Astrocyte of the spinal cord (primary cell): ENCODE measurements around the gene ATF7.
A peak's percentile ranks its signal among the peaks of the same experiment; 100 is the strongest.

Source experiments
- DNase-seq: peaks from one replicate; pipeline ENCODE4 v3.0.0; 2011; ENCODE audit warnings: low read depth, low spot score
- H3K4me3 ChIP-seq: 2 replicates; pipeline ENCODE4 v1.5.1; 2011; ENCODE audit warnings: low read depth, mild to moderate bottlenecking, low read length, moderate library complexity
- in situ Hi-C: cut with HindIII; loops from 2 replicates; pipeline ENCODE4 v1.10.0; 2017; ENCODE audit warnings: low sequenced_read_pairs
- TF ChIP-seq, protein P1 (sequence below): IDR thresholded peaks from 2 replicates; pipeline ENCODE4 v1.5.1; 2012; ENCODE audit warnings: low read depth, mild to moderate bottlenecking, low read length, inconsistent platforms

Gene ATF7

DNA sequence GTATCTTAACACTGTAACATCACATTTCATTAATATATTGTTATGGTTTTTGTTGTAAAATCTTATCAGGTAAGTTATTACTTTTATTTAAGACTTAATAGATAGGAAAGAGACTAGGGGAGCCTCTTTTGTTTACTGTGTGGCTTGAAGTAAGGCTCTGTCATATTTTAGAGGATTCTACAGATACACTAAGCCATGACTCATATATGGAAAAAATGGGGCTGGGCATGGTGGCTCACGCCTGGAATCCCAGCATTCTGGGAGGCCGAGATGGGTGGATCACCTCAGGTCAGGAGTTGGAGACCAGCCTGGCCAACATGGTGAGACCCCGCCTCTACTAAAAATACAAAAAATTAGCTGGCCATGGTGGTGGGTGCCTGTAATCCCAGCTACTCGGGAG is 95.3 kb downstream of the ATF7 start:
- in situ Hi-C loops: no loop called here
- no peak overlapping the region for H3K4me3 ChIP-seq
- TF ChIP-seq, protein P1, sequence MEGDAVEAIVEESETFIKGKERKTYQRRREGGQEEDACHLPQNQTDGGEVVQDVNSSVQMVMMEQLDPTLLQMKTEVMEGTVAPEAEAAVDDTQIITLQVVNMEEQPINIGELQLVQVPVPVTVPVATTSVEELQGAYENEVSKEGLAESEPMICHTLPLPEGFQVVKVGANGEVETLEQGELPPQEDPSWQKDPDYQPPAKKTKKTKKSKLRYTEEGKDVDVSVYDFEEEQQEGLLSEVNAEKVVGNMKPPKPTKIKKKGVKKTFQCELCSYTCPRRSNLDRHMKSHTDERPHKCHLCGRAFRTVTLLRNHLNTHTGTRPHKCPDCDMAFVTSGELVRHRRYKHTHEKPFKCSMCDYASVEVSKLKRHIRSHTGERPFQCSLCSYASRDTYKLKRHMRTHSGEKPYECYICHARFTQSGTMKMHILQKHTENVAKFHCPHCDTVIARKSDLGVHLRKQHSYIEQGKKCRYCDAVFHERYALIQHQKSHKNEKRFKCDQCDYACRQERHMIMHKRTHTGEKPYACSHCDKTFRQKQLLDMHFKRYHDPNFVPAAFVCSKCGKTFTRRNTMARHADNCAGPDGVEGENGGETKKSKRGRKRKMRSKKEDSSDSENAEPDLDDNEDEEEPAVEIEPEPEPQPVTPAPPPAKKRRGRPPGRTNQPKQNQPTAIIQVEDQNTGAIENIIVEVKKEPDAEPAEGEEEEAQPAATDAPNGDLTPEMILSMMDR: no peak
- peak; percentile 38 for DNase-seq

DNA sequence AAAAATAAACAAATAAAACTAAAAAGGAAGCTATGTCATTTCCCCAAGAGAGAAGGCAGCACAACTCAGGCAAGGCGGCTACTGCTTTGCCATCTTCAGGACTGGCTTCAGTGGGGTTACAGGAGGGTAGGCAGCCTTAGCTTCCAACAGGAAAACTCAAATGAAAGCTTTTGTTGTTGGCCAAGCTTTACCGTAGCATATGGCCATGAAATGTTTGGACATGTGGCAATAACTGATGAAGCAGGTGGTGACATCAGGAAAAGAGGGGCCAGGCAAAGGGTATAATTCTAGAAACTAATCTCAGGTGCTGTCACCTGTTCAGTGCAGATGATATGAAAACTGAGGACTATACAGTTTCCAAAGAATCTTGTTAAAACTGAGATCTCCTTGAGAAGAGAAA is 96.1 kb downstream of the ATF7 start:
- no peak overlapping the region for H3K4me3 ChIP-seq
- in situ Hi-C loops: no loop called here
- no peak for DNase-seq
- TF ChIP-seq, protein P1: no peak

DNA sequence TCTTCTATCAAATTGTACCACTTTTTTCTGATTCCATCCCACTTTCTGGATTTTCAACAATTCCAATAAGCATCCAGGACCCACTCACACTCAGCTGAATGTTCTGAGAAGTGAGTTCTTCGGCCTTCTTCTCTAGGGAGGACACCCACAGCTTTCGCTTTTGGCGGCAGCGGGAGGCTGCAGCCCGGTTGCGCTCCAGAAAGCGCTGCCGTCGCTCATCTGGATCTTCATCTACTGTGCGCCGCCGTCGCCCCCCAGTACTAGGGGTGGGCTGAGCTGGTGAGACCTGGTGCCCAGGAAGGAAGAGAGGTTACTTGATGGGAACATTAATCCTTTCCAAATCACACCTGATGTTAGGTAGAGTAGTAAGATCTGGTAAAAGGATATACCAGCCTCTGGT is 101.7 kb downstream of the ATF7 start:
- H3K4me3 ChIP-seq: no peak overlapping the region
- DNase-seq: no peak
- in situ Hi-C loops: no loop called here
- TF ChIP-seq, protein P1: no peak

DNA sequence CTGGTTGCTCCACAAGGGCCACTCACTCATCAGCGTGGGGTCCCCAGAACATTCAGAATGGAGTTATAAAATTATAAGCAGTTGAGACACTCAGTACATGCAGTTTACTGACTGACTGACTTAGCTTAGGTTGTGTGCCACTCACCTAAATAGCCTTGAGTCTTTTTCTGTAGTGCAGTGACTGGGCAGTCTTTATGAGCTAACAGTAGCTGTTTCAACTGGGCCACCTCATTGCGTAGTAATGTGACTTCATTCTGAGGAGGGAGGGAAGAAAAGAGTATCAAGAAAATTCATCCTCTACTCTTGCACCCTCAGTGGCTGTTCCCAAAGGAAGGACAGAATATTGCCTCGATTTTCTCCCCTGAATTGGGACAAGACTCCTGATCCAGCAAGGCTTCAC is 103.1 kb downstream of the ATF7 start:
- H3K4me3 ChIP-seq: no peak overlapping the region
- in situ Hi-C loops: no loop called here
- DNase-seq: no peak
- TF ChIP-seq, protein P1: no peak

DNA sequence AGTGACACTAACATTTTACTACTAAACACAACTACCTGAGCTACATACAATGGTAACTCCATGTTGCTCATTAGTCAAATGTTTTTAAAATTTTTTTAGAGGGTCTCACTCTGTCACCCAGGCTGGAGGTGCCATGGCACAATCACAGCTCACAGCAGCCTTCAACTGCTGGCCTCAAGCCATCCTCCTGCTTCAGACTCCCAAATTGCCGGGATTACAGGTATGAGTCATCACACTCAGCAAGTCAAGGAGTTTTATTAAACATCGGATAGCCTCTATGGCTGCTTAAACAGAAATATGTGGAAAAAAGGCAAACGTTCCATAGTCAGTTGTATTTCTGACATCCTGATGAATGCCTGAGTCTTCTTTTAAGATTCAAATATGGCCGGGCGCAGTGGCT is 107.8 kb downstream of the ATF7 start:
- DNase-seq: peak; percentile 25
- in situ Hi-C loops: no loop called here
- H3K4me3 ChIP-seq: no peak overlapping the region
- TF ChIP-seq, protein P1: no peak

DNA sequence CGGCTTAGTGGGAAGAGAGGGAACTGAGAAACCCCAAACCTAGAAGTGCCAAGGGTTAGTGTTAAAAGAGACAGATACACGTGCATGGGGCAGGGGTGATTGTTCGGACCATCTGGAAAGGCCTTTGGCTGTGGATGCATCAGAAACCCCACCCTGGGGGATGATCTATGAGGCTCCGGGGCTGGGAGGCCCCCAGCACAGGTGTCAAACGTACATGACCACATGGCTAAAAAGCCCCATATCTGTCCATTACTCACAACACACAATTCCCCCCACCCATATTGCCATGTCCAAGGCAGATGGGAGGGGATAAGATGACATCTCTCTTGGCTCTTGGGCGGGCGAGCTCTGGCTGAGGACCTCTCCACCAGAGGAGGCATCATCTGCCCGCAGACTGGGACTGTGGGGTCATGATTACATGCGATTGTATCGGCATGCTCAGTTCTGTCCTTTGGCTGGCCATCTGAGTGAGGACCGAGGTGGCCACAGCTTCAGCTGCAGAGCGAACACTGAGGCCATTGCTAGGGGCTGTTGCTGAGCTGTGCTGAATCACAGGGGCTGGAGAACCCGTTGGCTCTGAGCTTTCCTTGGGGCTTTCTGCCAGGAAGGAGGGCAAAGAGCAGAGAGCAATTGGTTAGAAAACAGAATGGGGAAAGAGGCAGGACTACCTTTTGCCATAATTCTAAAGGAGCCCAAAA is 109.3 kb downstream of the ATF7 start:
- DNase-seq: no peak
- H3K4me3 ChIP-seq: no peak overlapping the region
- in situ Hi-C loops: no loop called here
- TF ChIP-seq, protein P1: no peak
